ENCODE data around the gene MRPS31. TPM values are rescaled to one million over a fixed set of nuclear protein-coding genes. Genes with fewer than 3 reads are reported as not detected.

MRPS31 gene
- total RNA-seq, 3 donors from 2014 or later, result 20.3 to 21.2 (median 20.9) TPM

GRCh38 chr13:40764587-40765403 lies 6.2 kb downstream of the MRPS31 start:
- H3K4me3 ChIP-seq, result no peak overlapping the region
- DNase-seq (peak in 1 of 3 donors; percentile 65), ATAC-seq (peak; percentile 65)
- no peaks in the 10 kb centered on the region for H3K36me3 ChIP-seq (ENCODE audit: low read depth)
- TF ChIP-seq CTCF (IDR thresholded peaks at IDR 0.05), result no peak
- intact Hi-C loops (cut with DNase I, micrococcal nuclease), result no loop called here
- H3K4me1 ChIP-seq (ENCODE audit: low read depth), result peaks cover 2% of the 10 kb centered on the region
- no peaks in the 10 kb centered on the region for H3K9me3 ChIP-seq

- Histone ChIP-seq H3K4me1 (ENCODE audit: low read depth) (no peaks in the 10 kb centered on the region), H3K9me3 (no peaks in the 10 kb centered on the region), H3K36me3 (ENCODE audit: low read depth) (no peaks in the 10 kb centered on the region), H3K4me3 (no peak overlapping the region)
- TF ChIP-seq CTCF (IDR thresholded peaks at IDR 0.05), result no peak
- ATAC-seq (no peak), DNase-seq (no peak)
- intact Hi-C loops (cut with DNase I, micrococcal nuclease), result no loop called here
These were observed 8.1 kb downstream of the MRPS31 start for GRCh38 chr13:40762849-40763248.

- no peak for TF ChIP-seq CTCF (IDR thresholded peaks at IDR 0.05)
- DNase-seq (no peak), ATAC-seq (peak; percentile 14)
- H3K4me3 ChIP-seq, result no peak overlapping the region
- intact Hi-C loops (cut with DNase I, micrococcal nuclease), result no loop called here
- H3K9me3 ChIP-seq, result no peaks in the 10 kb centered on the region
- peaks cover 5% of the 10 kb centered on the region for H3K36me3 ChIP-seq (ENCODE audit: low read depth)
- H3K4me1 ChIP-seq (ENCODE audit: low read depth), result no peaks in the 10 kb centered on the region
These were observed 12.2 kb downstream of the MRPS31 start for GRCh38 chr13:40758811-40759210.

GRCh38 chr13:40756042-40756441 lies 14.9 kb downstream of the MRPS31 start:
- ATAC-seq (no peak), DNase-seq (no peak)
- no peaks in the 10 kb centered on the region for H3K9me3 ChIP-seq
- intact Hi-C loops (cut with DNase I, micrococcal nuclease), result no loop called here
- peaks cover 5% of the 10 kb centered on the region for H3K36me3 ChIP-seq (ENCODE audit: low read depth)
- no peak overlapping the region for H3K4me3 ChIP-seq
- no peak for TF ChIP-seq CTCF (IDR thresholded peaks at IDR 0.05)
- H3K4me1 ChIP-seq (ENCODE audit: low read depth), result no peaks in the 10 kb centered on the region

- intact Hi-C loops (cut with DNase I, micrococcal nuclease), result no loop called here
- DNase-seq (peak in 1 of 3 donors; percentile 60), ATAC-seq (peak; percentile 98)
- H3K4me1 ChIP-seq (ENCODE audit: low read depth), result no peaks in the 10 kb centered on the region
- peaks cover 5% of the 10 kb centered on the region for H3K36me3 ChIP-seq (ENCODE audit: low read depth)
- H3K9me3 ChIP-seq, result no peaks in the 10 kb centered on the region
- no peak for TF ChIP-seq CTCF (IDR thresholded peaks at IDR 0.05)
- no peak overlapping the region for H3K4me3 ChIP-seq
These were observed 15.8 kb downstream of the MRPS31 start for GRCh38 chr13:40755082-40755700.

Data from mucosa of descending colon (tissue), 3 donors.